H1 (cell line): Measurements from ENCODE around the gene CENPM. TPM values are rescaled to one million over a fixed set of nuclear protein-coding genes. Genes with fewer than 3 reads are reported as not detected.

Source experiments
- CTCF ChIA-PET: fragments of 300-600 bp; sonication (Branson Sonifier 250); formaldehyde crosslinking; loops from one replicate; lab custom pipeline; 2021; ENCODE audit not compliant: partially characterized antibody; lab: Charles Lee
- POLR2A ChIA-PET: fragments of 300-600 bp; sonication (Branson Sonifier 250); formaldehyde crosslinking; loops from one replicate; lab custom pipeline; 2021; ENCODE audit warnings: inconsistent platforms; ENCODE audit not compliant: partially characterized antibody; lab: Charles Lee
- DNase-seq, 2 experiments: peaks; one replicate each; pipeline versions ENCODE4 v3.0.0 to v3.0.0-alpha.2; 2010 to 2022; ENCODE audit warnings: low spot score in 2 of 2, low read depth in 1 of 2, mixed read lengths in 1 of 2
- FAIRE-seq: peaks from 2 replicates; lab custom pipeline; 2011; peaks lifted over from hg19 to GRCh38; lab: Jason Lieb, UNC
- H2AFZ ChIP-seq: 2 replicates; pipeline ENCODE4 v1.8.1; 2012; ENCODE audit warnings: low read length, inconsistent platforms
- H2AK5ac ChIP-seq: 2 replicates; pipeline ENCODE4 v1.6.1; 2013; ENCODE audit warnings: low read depth, low read length
- H2BK120ac ChIP-seq: replicated peaks from 2 replicates; pipeline ENCODE3; 2013; ENCODE audit warnings: low read depth, low read length, inconsistent platforms
- H2BK12ac ChIP-seq: 2 replicates; pipeline ENCODE4 v1.6.1; 2013; ENCODE audit warnings: low read depth, low read length
- H2BK15ac ChIP-seq: 2 replicates; pipeline ENCODE4 v1.6.1; 2013; ENCODE audit warnings: low read length
- H2BK20ac ChIP-seq: 2 replicates; pipeline ENCODE4 v1.6.1; 2013; ENCODE audit warnings: low read length
- H2BK5ac ChIP-seq: 2 replicates; pipeline ENCODE4 v1.6.1; 2013; ENCODE audit warnings: low read depth, low read length
- H3K14ac ChIP-seq: 2 replicates; pipeline ENCODE4 v1.6.1; 2013; ENCODE audit warnings: inconsistent platforms; ENCODE audit not compliant: insufficient read length
- H3K18ac ChIP-seq: 2 replicates; pipeline ENCODE4 v1.6.1; 2013; ENCODE audit warnings: low read length; ENCODE audit errors: extremely low read depth
- H3K23ac ChIP-seq: 2 replicates; pipeline ENCODE4 v1.6.1; 2013; ENCODE audit warnings: inconsistent platforms; ENCODE audit not compliant: insufficient read length
- H3K23me2 ChIP-seq: 2 replicates; pipeline ENCODE4 v1.6.1; 2013; ENCODE audit warnings: low read depth, low read length
- H3K27ac ChIP-seq: 2 replicates; pipeline ENCODE4 v1.6.1; 2011; ENCODE audit warnings: low read depth, low read length, inconsistent platforms
- H3K27me3 ChIP-seq, 4 experiments: replicated peaks in 1 of 4; 1 replicate in 1 of 4; 2 replicates in 3 of 4; pipeline versions ENCODE4 v1.6.1 to v1.8.1; 2011 to 2013; ENCODE audit warnings: low read length in 3 of 4, mild to moderate bottlenecking in 3 of 4, inconsistent platforms in 2 of 4, mixed read lengths in 2 of 4, moderate library complexity in 1 of 4; ENCODE audit not compliant: control insufficient read depth in 3 of 4, insufficient read depth in 3 of 4; ENCODE audit errors: extremely low read depth in 1 of 4
- H3K36me3 ChIP-seq, 4 experiments: 2 replicates each; pipeline versions ENCODE4 v1.6.1 to v1.8.1; 2011 to 2013; ENCODE audit warnings: mild to moderate bottlenecking in 4 of 4, low read length in 3 of 4, moderate library complexity in 2 of 4, control low read depth in 1 of 4, inconsistent platforms in 1 of 4; ENCODE audit not compliant: insufficient read depth in 4 of 4, control insufficient read depth in 2 of 4
- H3K4ac ChIP-seq: replicated peaks from 2 replicates; pipeline ENCODE3; 2013; ENCODE audit warnings: low read length, low read depth, mixed read lengths, inconsistent platforms; ENCODE audit not compliant: insufficient read length
- H3K4me1 ChIP-seq, 4 experiments: replicated peaks in 1 of 4; 1 replicate in 1 of 4; 2 replicates in 3 of 4; pipeline versions ENCODE4 v1.6.1 to v1.8.1; 2011 to 2013; ENCODE audit warnings: low read length in 3 of 4, inconsistent platforms in 2 of 4, mixed read lengths in 1 of 4; ENCODE audit not compliant: insufficient read depth in 4 of 4, control insufficient read depth in 3 of 4
- H3K4me2 ChIP-seq, 2 experiments: 2 replicates each; pipeline versions ENCODE4 v1.6.1 to v1.8.1; 2011 to 2013; ENCODE audit warnings: low read depth in 2 of 2, low read length in 2 of 2, control low read depth in 1 of 2, inconsistent platforms in 1 of 2, mild to moderate bottlenecking in 1 of 2; ENCODE audit not compliant: insufficient read depth in 1 of 2
- H3K4me3 ChIP-seq, 4 experiments: fragments of 200-600, 300-600 bp in 1 of 4; sonication (generic), shearing (Covaris generic), sonication (Bioruptor Twin) in 1 of 4; 2 replicates each; pipeline versions ENCODE4 v1.5.1 to v1.8.1; 2011 to 2016; ENCODE audit warnings: low read length in 4 of 4, low read depth in 3 of 4, control low read depth in 2 of 4, inconsistent platforms in 2 of 4, mild to moderate bottlenecking in 2 of 4, mixed read lengths in 1 of 4, moderate library complexity in 1 of 4; ENCODE audit not compliant: insufficient read depth in 2 of 4; ENCODE audit errors: extremely low read depth in 1 of 4
- H3K56ac ChIP-seq: replicated peaks from 2 replicates; pipeline ENCODE3; 2013; ENCODE audit warnings: low read depth, mild to moderate bottlenecking, mixed read lengths, low read length, inconsistent platforms; ENCODE audit not compliant: insufficient read length
- H3K79me1 ChIP-seq: 2 replicates; pipeline ENCODE4 v1.6.1; 2013; ENCODE audit warnings: low read depth, low read length, control low read depth
- H3K79me2 ChIP-seq, 2 experiments: 2 replicates each; pipeline versions ENCODE4 v1.6.1 to v1.8.1; 2012 to 2013; ENCODE audit warnings: low read length in 2 of 2, mild to moderate bottlenecking in 2 of 2, inconsistent platforms in 1 of 2; ENCODE audit not compliant: insufficient read depth in 2 of 2, control insufficient read depth in 1 of 2
- H3K9ac ChIP-seq, 4 experiments: replicated peaks in 1 of 4; 1 replicate in 1 of 4; 2 replicates in 3 of 4; pipeline versions ENCODE4 v1.6.1 to v1.8.1; 2011 to 2013; ENCODE audit warnings: low read depth in 3 of 4, low read length in 3 of 4, control low read depth in 2 of 4, mild to moderate bottlenecking in 2 of 4, moderate library complexity in 2 of 4, inconsistent platforms in 1 of 4; ENCODE audit errors: extremely low read depth in 1 of 4
- H3K9me3 ChIP-seq, 2 experiments: 2 replicates each; pipeline versions ENCODE4 v1.6.1 to v1.8.1; 2012 to 2013; ENCODE audit warnings: mild to moderate bottlenecking in 2 of 2, moderate library complexity in 2 of 2, control low read depth in 1 of 2, inconsistent platforms in 1 of 2, low read depth in 1 of 2, low read length in 1 of 2, mixed read lengths in 1 of 2; ENCODE audit not compliant: insufficient read depth in 2 of 2
- H4K20me1 ChIP-seq, 2 experiments: replicated peaks in 1 of 2; 2 replicates each; pipeline versions ENCODE3 to v1.8.1; 2011 to 2013; ENCODE audit warnings: inconsistent platforms in 2 of 2, low read length in 2 of 2, mild to moderate bottlenecking in 1 of 2; ENCODE audit not compliant: insufficient read depth in 2 of 2, control insufficient read depth in 1 of 2
- H4K5ac ChIP-seq: 2 replicates; pipeline ENCODE4 v1.6.1; 2013; ENCODE audit warnings: low read length, low read depth, mixed read lengths, inconsistent platforms; ENCODE audit not compliant: insufficient read length
- H4K8ac ChIP-seq: 2 replicates; pipeline ENCODE4 v1.8.0; 2013; ENCODE audit warnings: mild to moderate bottlenecking, moderate library complexity, low read length, inconsistent platforms; ENCODE audit not compliant: insufficient read depth; ENCODE audit errors: extremely low read depth
- H4K91ac ChIP-seq: replicated peaks from 2 replicates; pipeline ENCODE3; 2013; ENCODE audit warnings: low read length, mixed read lengths, inconsistent platforms; ENCODE audit not compliant: insufficient read length
- BRCA1 ChIP-seq: IDR thresholded peaks from 2 replicates; pipeline ENCODE4 v1.6.1; 2012; ENCODE audit warnings: low read depth, low read length, improper control_type of control experiment
- CTBP2 ChIP-seq: IDR thresholded peaks from 2 replicates; pipeline ENCODE4 v1.7.0; 2011; ENCODE audit warnings: borderline replicate concordance, mild to moderate bottlenecking, moderate library complexity, mixed read lengths, low read length; ENCODE audit not compliant: insufficient read depth, insufficient read length
- EP300 ChIP-seq, 2 experiments: IDR thresholded peaks; 1 replicate in 1 of 2; 2 replicates in 1 of 2; pipeline ENCODE4 v1.6.1; 2011 to 2012; ENCODE audit warnings: low read depth in 2 of 2, low read length in 2 of 2, mild to moderate bottlenecking in 2 of 2, borderline replicate concordance in 1 of 2, inconsistent platforms in 1 of 2, moderate library complexity in 1 of 2
- EZH2 ChIP-seq: fragments of 200-600 bp; sonication (generic); IDR thresholded peaks from 2 replicates; pipeline ENCODE4 v1.7.1; 2012; ENCODE audit warnings: low read depth, mild to moderate bottlenecking, moderate library complexity, low read length, inconsistent platforms; ENCODE audit not compliant: severe bottlenecking
- SUZ12 ChIP-seq: fragments of 200-600 bp; sonication (generic); IDR thresholded peaks from 2 replicates; pipeline ENCODE4 v1.6.1; 2012; ENCODE audit warnings: mild to moderate bottlenecking, inconsistent platforms, low read length, moderate library complexity, mixed read lengths
- WGBS, 2 experiments: shearing (Covaris generic) in 1 of 2; methylation state at CpG; one replicate each; pipeline versions ENCODE4 v1.1.6 to v1.1.7; 2013 to 2015; ENCODE audit warnings: low lambda C conversion rate in 2 of 2, mixed read lengths in 2 of 2, inconsistent platforms in 1 of 2, low coverage in 1 of 2, missing lambda C conversion rate in 1 of 2; ENCODE audit not compliant: insufficient replicate concordance in 2 of 2, insufficient coverage in 1 of 2, insufficient read length in 1 of 2; ENCODE audit errors: extremely low coverage in 1 of 2, missing lambda C conversion rate in 1 of 2; 5-methylcytosine and 5-hydroxymethylcytosine counted together
- polyA plus RNA-seq, 7 experiments: library from polyadenylated mRNA; depleted of rRNA in 3 of 7; stranded (reverse) in 5 of 7; unstranded in 2 of 7; fragments of >200 nt in 5 of 7; fragments of 200-250 nt in 2 of 7; gene quantifications; 1 replicate in 5 of 7; 2 replicates in 1 of 7; 4 replicates in 1 of 7; pipeline versions ENCODE4 v1.2.1 to v1.2.3, GENCODE V29; 2011 to 2013; ENCODE audit warnings: missing spikeins in 2 of 7, mixed read lengths in 2 of 7
- total RNA-seq: library from RNA; stranded (reverse); fragmentation: NEBNext Ultra II Directional; extraction: Animal tissue kit (Norgen Biotek cat#: 25700); gene quantifications from 2 replicates; pipeline ENCODE4 v1.2.1, GENCODE V29; 2021
- TF ChIP-seq, protein P1 (sequence below): IDR thresholded peaks from 2 replicates; pipeline ENCODE4 v1.6.1; 2012; ENCODE audit warnings: inconsistent platforms

Gene CENPM
- total and polyA plus RNA-seq, 2 of the 8 experiments (the other 6 are each of a cell fraction or from before 2014, with no cell fraction given): 32.0 to 80.4 TPM

DNA sequence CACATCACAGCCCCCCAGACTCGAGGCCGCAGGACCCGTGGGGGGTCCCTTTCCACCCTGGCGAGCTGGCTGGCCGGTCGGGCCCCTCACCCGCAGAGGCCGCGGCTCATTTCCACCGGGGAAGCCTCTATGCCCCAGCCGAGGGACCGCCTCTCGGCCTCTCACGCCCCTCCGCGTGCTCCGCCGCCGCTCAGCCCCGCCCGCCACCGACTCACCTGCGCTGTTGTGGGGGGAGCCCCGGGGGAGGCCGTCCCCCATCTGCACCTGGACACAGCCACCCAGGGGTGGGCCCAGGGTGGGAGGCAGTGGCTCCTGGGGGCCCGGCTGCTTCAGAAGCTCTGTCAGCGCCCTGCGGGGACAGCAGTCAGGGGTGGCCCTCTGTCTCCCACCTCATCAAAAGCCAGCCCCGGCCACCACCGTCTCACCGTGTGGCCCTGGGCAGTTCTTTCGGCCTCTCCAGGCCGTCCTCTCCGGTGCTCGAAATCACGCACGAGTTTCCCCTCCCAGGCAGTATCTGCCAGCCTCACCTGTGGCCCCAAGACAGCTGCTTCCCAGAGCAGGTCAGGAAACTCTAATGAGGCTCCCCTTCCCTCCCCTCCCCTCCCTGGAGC, 35.8 kb downstream of the CENPM start:
- Histone ChIP-seq H3K23ac (no peak overlapping the region), H3K9ac (no peak overlapping the region), H3K27ac (no peak overlapping the region), H4K20me1 (peaks cover 16 to 30% of the 10 kb centered on the region in 2 experiments), H4K5ac (no peak overlapping the region), H2BK12ac (no peak overlapping the region; the same call in 1 of the 2 replicates), H2BK120ac (no peak overlapping the region), H4K8ac (no peak overlapping the region), H3K23me2 (peaks cover 10% of the 10 kb centered on the region; the same call in 1 of the 2 replicates), H3K56ac (no peak overlapping the region), H2BK5ac (no peak overlapping the region), H3K4me3 (peak overlapping the region in 1 of 4 experiments; percentile 55; a peak in 2 of 8 replicates), H3K4ac (no peak overlapping the region), H3K79me1 (no peaks in the 10 kb centered on the region), H2BK15ac (no peak overlapping the region), H3K18ac (no peak overlapping the region), H3K27me3 (peaks cover 63 to 79% (median 74%) of the 10 kb centered on the region in 4 experiments), H2BK20ac (no peak overlapping the region), H2AK5ac (no peak overlapping the region), H3K79me2 (no peaks in the 10 kb centered on the region), H4K91ac (no peak overlapping the region), H3K4me2 (peak overlapping the region; percentile 52 to 60; a peak in 2 of 4 replicates), H3K9me3 (no peaks in the 10 kb centered on the region; a peak in 1 of 4 replicates), H3K14ac (no peak overlapping the region), H3K36me3 (peaks cover 0 to 16% (median 2%) of the 10 kb centered on the region in 4 experiments; a peak in 3 of 8 replicates), H2AFZ (no peak overlapping the region), H3K4me1 (peaks cover 0 to 32% (median 16%) of the 10 kb centered on the region in 4 experiments; a peak in 6 of 7 replicates)
- FAIRE-seq: no peak
- 35% methylated on average over 24 of the region's 37 CpGs; no CpG with 5 or more reads in 1 of the 2 experiments for WGBS, 2 experiments
- TF ChIP-seq SUZ12: peak; percentile 91; the same call in 1 of the 2 replicates
- TF ChIP-seq CTBP2: no peak
- no peak for TF ChIP-seq BRCA1
- no peak for TF ChIP-seq EP300 (IDR thresholded peaks at IDR 0.05; ENCODE audit: borderline replicate concordance in 1 of 2, low read depth in 2 of 2, low read length in 2 of 2)
- TF ChIP-seq, protein P1, sequence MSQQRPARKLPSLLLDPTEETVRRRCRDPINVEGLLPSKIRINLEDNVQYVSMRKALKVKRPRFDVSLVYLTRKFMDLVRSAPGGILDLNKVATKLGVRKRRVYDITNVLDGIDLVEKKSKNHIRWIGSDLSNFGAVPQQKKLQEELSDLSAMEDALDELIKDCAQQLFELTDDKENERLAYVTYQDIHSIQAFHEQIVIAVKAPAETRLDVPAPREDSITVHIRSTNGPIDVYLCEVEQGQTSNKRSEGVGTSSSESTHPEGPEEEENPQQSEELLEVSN: no peak; the same call in 1 of the 2 replicates
- TF ChIP-seq EZH2: peak; percentile 82
- no peak for DNase-seq
- POLR2A ChIA-PET: interaction anchor here (0.6 to 3.5 kb wide), 5 partner anchors 9 to 172 kb away, joined by 4 to 19 read pairs (median 4); partner anchors contain the start of gene TNFRSF13C
- CTCF ChIA-PET: interaction anchor here (0.6 to 1.5 kb wide), 4 partner anchors 15 to 213 kb away, joined by 3 to 5 read pairs (median 3); no protein-coding TSS in a partner anchor
